ENCODE data around the gene SOX13.

DNA sequence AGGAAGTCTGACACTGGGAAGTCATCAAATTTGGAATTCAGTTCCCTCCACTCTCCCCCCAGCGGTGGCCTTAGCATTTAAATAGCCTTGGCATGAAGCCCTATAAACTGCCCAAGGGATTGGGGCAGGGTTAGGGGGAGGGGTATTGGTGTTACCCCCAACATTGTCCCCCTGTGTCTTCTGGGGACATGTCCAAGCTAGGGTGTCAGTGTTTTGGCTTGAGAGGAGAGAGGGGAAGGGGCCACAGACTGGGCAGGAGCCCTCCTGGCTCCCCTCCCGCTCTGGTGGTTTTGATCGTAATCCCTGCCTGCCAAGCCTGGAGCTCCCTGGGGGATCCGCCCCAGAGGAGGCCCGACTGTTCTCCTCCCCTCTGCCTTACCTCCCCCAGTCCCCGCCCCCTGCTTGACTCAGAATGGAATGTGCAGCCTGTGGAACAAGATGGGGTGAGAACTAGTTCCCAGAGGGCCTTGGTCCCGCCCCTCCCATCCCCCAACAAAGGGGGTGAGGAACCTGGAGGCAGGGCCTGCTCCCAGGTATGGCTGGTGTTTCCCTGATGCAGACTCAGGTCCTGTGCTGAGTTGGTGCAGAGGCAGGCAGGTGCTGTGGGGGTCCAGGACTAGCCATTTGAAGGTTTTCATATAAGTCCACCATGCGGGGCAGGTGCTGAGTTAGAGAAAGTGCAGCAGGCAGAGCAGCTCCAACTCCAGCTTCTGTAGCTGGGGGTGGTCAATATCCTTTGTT, 7.4 kb downstream of the SOX13 start:
- TF ChIP-seq, protein P1, sequence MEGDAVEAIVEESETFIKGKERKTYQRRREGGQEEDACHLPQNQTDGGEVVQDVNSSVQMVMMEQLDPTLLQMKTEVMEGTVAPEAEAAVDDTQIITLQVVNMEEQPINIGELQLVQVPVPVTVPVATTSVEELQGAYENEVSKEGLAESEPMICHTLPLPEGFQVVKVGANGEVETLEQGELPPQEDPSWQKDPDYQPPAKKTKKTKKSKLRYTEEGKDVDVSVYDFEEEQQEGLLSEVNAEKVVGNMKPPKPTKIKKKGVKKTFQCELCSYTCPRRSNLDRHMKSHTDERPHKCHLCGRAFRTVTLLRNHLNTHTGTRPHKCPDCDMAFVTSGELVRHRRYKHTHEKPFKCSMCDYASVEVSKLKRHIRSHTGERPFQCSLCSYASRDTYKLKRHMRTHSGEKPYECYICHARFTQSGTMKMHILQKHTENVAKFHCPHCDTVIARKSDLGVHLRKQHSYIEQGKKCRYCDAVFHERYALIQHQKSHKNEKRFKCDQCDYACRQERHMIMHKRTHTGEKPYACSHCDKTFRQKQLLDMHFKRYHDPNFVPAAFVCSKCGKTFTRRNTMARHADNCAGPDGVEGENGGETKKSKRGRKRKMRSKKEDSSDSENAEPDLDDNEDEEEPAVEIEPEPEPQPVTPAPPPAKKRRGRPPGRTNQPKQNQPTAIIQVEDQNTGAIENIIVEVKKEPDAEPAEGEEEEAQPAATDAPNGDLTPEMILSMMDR (conservative IDR thresholded peaks at IDR 0.05 in 1 of 2, IDR thresholded peaks at IDR 0.05 in 1 of 2; ENCODE audit: extremely low read depth in 1 of 2, insufficient read depth in 1 of 2, low read depth in 1 of 2, low read length in 2 of 2): no peak
- no peak for TF ChIP-seq EZH2 (IDR thresholded peaks at IDR 0.05; ENCODE audit: borderline replicate concordance, low read length)
